CD4-positive, alpha-beta T cell treated with Interferon gamma for 1 hour (primary cell): ENCODE results near the gene DNAH6.
"Not testable (repeated sequence)": the region's sequence is repeated elsewhere in the genome, so short reads cannot be mapped to it uniquely, and the experiment has no call there.

Source experiments
- DNase-seq: peaks from one replicate; pipeline ENCODE4 v3.0.0-alpha.2; 2020

The DNAH6 gene

DNA sequence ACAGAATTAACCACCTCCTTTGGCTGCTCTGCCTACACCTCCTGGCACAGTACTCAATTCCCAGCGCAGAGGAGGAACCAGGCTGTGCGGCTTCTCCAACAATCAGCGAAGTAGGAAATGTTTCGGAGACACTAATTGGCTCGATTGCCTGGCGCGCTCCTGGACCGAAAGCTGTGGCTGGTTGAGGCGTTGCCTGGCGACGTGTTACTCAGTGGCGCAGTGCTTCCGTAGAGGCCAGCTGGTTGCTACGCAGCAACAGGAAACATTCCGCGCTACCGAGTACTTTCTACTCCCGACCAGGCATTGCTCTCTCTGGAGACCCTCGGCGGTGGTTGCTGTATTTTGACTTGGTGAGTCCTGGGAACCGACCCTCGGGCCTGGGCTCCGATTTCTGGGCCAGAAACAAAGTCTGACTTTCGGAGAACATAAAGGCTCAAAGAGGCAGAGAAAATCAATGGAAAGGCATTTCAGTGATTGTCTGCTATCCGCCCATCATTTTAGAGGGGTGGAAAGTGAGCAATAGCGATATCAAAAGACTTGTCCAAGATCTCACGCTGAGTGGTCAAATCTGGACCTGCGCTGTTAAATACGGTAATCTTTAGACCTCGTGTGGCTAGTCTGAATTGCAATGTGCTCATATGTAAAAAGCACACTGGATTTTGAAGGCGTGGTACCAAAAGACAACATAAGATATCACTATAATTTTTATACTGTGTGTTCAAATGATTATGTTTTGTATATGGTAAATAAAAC lies at the start of gene DNAH6:
DNAH6 (plus strand) TSS at position 265 of the 753 bp plus-strand sequence. CDS start 1,329 bp downstream, outside the sequence.
- DNase-seq, result peak; percentile 90

DNA sequence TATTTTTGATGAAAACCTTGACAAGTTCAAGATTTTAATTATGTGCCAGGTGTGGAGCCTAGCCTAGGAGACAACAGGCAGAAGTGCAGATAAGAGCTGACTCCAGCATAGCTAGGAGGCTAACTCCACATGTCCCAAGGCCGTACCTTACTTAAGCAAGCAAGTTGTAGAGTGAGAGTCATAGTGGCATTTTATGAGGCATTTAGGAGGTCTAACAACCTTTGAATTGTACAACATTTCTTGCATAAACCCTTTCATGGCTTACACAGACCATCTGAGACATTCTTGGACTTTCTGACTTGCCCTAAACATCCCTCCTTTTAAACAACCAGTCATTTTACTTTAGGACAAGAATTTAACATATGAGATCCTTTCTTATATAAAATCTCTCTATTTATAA lies 48.9 kb upstream of the DNAH6 start:
- no peak for DNase-seq

DNA sequence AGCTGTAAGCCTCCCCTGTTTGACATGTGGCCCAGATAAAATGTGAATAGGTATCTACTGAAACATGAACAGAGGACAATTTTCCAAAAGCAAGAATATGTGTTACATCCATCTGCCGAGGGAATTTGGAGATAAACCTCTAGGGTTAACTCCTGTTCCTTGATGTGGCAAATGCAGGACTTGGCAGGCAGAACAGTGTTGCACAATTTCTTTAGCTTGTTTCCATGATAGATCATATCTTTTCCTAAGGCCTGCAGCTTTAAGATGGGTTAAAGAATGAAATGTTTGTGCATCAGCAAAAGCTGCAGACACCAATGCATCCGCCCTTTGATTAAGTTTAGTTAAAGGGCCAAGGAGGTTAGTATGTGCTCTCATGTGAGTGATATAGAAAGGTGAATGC lies 43.9 kb upstream of the DNAH6 start:
- not testable (repeated sequence) for DNase-seq

- DNase-seq, result no peak
Measured at GRCh38 chr2:84472856-84473565, 43.3 kb upstream of the DNAH6 start.

GRCh38 chr2:84474176-84474575 lies 42.1 kb upstream of the DNAH6 start:
- DNase-seq, result no peak

DNA sequence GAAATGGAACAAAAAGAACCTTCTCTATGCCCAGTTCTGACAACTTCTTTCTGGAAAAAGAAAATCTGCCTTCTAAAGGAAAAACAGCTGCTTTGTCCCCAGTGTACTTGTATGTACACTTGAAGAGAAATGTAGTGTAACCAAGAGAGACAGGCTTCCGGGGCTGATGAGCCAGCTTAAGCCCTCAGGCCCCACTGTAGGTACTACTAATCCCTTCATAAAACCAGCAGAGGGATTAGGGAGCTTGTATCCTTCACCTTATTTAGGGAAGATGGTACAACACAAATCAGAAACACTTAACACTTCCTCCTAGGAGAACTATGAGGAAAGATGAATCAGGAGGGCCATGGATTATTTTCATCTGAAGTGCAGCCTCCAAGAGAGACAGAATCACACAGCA lies 38.4 kb upstream of the DNAH6 start:
- DNase-seq, result no peak

- DNase-seq, result no peak
Measured at GRCh38 chr2:84478867-84479266, 37.4 kb upstream of the DNAH6 start.

DNA sequence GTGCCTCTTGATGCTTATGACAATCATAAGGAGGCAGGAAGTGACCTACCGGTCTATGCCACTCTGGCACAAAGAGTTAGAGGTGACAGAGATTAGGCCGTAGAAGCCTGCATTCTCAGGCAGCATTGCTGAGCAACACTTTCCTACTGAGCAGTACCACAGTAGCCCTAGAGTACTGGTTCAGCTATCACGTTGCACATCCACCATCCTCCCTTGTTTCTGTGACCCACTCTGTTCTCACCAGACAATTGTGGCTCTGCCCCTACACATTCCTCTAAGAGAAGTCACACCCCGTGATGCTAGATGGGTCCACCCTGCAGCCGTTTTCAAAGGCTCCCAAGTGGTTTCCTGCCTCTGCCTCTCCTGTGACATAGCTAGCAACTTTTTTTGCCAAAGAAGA lies 34.6 kb upstream of the DNAH6 start:
- DNase-seq, result no peak

GRCh38 chr2:84482603-84483002 lies 33.7 kb upstream of the DNAH6 start:
- DNase-seq, result no peak

DNA sequence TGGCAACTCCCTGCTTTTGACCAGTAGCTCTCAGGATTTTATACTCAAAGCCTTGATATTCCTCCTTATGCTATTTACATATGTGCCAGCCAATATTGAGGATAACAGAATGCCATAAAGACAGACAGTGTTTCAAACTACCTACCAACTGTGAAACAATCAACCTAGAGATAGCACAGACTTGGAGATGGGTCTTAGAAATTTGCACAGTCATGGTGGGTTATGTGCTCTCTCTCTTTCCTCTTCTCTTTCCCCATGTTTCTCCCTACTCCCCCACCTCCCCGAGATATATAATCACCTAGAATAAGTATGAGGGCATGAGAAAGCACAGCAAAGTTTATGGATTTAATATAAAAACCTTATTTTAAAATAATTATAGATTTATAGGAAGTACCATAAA lies 33.0 kb upstream of the DNAH6 start:
- no peak for DNase-seq

GRCh38 chr2:84486441-84487115 lies 29.7 kb upstream of the DNAH6 start:
- DNase-seq, result no peak

DNA sequence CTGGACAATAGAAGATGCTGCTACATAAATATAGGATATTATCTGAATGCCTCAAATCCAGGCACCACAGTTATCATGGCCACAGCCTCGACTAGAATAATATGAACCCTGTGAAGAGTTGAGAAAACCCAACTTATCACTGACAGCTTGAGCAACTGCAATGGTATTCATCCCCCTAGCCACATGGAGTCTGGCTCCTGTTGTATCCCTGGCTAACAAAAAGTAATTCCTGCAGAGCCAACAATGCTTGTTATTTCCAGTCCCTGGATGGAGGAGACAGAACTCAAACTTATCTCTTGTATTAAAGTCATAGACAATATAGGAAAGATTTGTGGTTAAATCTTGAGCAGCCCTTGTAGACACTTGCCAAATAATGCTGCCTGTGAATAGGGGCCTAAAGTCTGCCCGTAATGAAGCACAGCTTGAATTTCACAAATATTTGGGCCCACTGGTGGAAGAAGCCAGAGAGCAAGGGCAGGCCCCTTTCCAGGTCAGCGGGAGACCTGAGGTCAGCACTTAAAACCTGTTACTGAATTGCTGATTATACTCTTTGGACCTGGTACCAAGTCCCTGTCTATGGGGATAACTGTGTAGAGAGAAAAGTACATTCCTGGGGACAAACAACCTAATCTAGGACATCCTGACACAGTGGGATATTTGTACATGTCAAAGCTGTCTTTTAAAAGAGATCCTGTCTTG lies 28.9 kb upstream of the DNAH6 start:
- DNase-seq, result no peak

- DNase-seq, result no peak
Measured at GRCh38 chr2:84491256-84491655, 25.0 kb upstream of the DNAH6 start.

- DNase-seq, result no peak
Measured at GRCh38 chr2:84491741-84492140, 24.6 kb upstream of the DNAH6 start.

DNA sequence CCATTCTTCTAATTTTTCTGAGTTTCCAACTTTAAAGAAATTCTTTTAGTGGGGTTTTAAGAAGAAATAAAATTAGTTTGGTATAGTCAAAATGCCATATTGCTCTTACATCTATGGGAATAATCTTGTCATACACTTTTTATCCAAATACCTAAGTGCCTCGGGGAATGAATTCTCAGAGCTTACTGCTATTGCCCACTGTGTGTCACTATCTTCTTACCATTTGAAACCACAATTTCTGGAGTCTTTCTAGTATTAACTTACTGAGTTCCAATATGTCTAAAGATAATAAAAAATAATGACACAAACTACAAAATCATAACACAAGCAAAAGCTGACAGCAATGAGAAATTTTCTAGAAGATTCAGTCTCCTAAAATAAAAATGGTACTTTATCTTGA lies 23.7 kb upstream of the DNAH6 start:
- no peak for DNase-seq

GRCh38 chr2:84493514-84493913 lies 22.8 kb upstream of the DNAH6 start:
- DNase-seq, result no peak

- no peak for DNase-seq
Measured at GRCh38 chr2:84494070-84494469, 22.2 kb upstream of the DNAH6 start.

- peak; percentile 21 for DNase-seq
Measured at GRCh38 chr2:84495539-84496146, 20.7 kb upstream of the DNAH6 start.

DNA sequence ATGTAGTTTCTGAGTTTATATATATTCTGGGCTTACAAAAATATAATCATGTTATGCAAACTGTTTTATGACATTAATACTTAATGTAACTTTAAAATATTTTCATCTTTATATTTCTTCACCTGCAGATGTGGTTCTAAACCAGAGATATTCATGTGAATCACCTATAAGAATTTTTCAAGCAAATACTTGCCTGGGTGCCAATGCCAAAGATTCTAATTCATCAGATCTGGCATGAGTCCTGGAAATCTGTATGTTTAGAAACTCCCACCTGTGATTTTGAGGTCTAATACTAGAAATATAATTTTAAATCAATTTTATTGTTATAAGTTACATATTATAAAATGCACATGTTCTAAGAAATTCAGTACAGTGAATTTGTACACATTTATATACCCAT lies 19.9 kb upstream of the DNAH6 start:
- DNase-seq, result no peak

DNA sequence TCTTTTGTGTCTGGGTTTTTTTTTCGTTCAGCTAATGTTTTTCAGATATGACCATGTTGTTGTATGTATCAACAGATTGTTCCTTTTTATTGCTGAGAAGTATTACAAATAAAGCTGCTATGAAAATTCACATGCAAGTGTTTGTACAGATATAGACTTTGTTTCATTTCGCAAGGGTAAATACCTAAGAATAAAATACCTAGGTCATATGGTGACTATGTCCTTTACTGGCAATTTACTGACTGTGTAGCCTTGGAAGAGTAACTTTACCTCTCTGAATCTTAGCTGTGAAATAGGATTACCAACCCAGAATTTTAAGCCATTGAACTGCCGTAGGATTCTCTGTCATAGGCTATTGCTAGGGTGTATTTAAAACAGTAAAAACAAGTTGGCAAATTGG lies 19.0 kb upstream of the DNAH6 start:
- no peak for DNase-seq

GRCh38 chr2:84498150-84498799 lies 18.0 kb upstream of the DNAH6 start:
- DNase-seq, result no peak

DNA sequence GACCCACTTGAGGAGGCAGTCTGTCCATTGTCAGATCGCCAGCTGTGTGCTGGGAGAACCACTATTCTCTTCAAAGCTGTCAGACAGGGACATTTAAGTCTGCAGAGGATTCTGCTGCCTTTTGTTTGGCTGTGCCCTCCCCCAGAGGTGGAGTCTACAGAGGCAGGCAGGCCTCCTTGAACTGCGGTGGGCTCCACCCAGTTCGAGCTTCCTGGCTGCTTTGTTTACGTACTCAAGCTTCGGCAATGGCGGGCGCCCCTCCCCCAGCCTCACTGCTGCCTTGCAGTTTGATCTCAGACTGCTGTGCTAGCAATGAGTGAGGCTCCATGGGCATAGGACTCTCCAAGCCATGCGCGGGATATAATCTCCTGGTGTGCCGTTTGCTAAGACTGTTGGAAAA lies 5.3 kb upstream of the DNAH6 start:
- peak; percentile 25 for DNase-seq
